Adrenal gland (tissue), 5 donors: ENCODE measurements around the gene PANK2.

Experiments
- POLR2A ChIP-seq, 2 donors: fragments of 450-650 bp; IDR thresholded peaks; one replicate each; pipeline ENCODE4 v1.6.1; 2017; ENCODE audit warnings: antibody characterized with exemption in 2 of 2, mild to moderate bottlenecking in 2 of 2, moderate library complexity in 1 of 2
- TF ChIP-seq, protein P1 (sequence below), 6 experiments: fragments of 450-650 bp in 4 of 6; fragments of 200-600 bp in 2 of 6; sonication (generic) in 1 of 6; IDR thresholded peaks; 1 replicate in 5 of 6; 2 replicates in 1 of 6; pipeline versions ENCODE4 v1.5.1 to v1.8.0; 2016 to 2021; ENCODE audit warnings: antibody characterized with exemption in 6 of 6, mild to moderate bottlenecking in 2 of 6, moderate library complexity in 1 of 6
- donor health status: DM: no; HTN: no; CAD: no.

- TF ChIP-seq, protein P1, sequence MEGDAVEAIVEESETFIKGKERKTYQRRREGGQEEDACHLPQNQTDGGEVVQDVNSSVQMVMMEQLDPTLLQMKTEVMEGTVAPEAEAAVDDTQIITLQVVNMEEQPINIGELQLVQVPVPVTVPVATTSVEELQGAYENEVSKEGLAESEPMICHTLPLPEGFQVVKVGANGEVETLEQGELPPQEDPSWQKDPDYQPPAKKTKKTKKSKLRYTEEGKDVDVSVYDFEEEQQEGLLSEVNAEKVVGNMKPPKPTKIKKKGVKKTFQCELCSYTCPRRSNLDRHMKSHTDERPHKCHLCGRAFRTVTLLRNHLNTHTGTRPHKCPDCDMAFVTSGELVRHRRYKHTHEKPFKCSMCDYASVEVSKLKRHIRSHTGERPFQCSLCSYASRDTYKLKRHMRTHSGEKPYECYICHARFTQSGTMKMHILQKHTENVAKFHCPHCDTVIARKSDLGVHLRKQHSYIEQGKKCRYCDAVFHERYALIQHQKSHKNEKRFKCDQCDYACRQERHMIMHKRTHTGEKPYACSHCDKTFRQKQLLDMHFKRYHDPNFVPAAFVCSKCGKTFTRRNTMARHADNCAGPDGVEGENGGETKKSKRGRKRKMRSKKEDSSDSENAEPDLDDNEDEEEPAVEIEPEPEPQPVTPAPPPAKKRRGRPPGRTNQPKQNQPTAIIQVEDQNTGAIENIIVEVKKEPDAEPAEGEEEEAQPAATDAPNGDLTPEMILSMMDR (IDR thresholded peaks at IDR 0.05) = no peak
- TF ChIP-seq POLR2A (IDR thresholded peaks at IDR 0.05) = no peak
These were observed 15.0 kb downstream of the PANK2 start for GRCh38 chr20:3904224-3904623.
